Panc1 (cell line): ENCODE results near the gene GLIS1. TPM values are rescaled to one million over a fixed set of nuclear protein-coding genes. Genes with fewer than 3 reads are reported as not detected.

Experiments used
- ATAC-seq: fragments of 200-7000 bp; cut with Tn5 transposase; 2 replicates; pipeline ENCODE4 v1.9.1; 2020; ENCODE audit warnings: mild to moderate bottlenecking, moderate library complexity
- BruUV-seq: library from RNA; stranded (reverse); fragments of 400-500 nt; replicated peaks from 2 replicates; lab custom pipeline; 2021; lab: Mats Ljungman, UMichigan
- CTCF ChIA-PET: fragments of 300-600 bp; sonication (Branson Sonifier 250); formaldehyde crosslinking; loops from one replicate; lab custom pipeline; 2022; ENCODE audit warnings: antibody characterized with exemption; lab: Charles Lee
- POLR2A ChIA-PET: fragments of 300-600 bp; sonication (Branson Sonifier 250); formaldehyde crosslinking; loops from one replicate; lab custom pipeline; 2022; ENCODE audit warnings: antibody characterized with exemption; lab: Charles Lee
- DNase-seq: peaks from one replicate; pipeline ENCODE4 v3.0.0-alpha.2; 2010; ENCODE audit warnings: low read depth, low spot score
- H3K27ac ChIP-seq: 2 replicates; pipeline ENCODE4 v1.5.1; 2011; ENCODE audit warnings: mild to moderate bottlenecking, low read length, inconsistent platforms
- H3K27me3 ChIP-seq: fragments of 200-500 bp; sonication (Bioruptor generic); 2 replicates; pipeline ENCODE4 v1.6.0; 2014; ENCODE audit warnings: low read length, inconsistent platforms; ENCODE audit not compliant: control insufficient read depth, insufficient read depth
- H3K36me3 ChIP-seq: fragments of 200-500 bp; sonication (Bioruptor generic); 2 replicates; pipeline ENCODE4 v1.5.1; 2014; ENCODE audit warnings: inconsistent platforms, mild to moderate bottlenecking, low read length, moderate library complexity; ENCODE audit not compliant: control insufficient read depth, insufficient read depth
- H3K4me1 ChIP-seq: 2 replicates; pipeline ENCODE4 v1.5.1; 2011; ENCODE audit warnings: inconsistent platforms, mild to moderate bottlenecking, low read length, moderate library complexity; ENCODE audit not compliant: control insufficient read depth, insufficient read depth
- H3K4me3 ChIP-seq, 2 experiments: 2 replicates each; pipeline ENCODE4 v1.5.1; 2011 to 2012; ENCODE audit warnings: low read depth in 2 of 2, low read length in 2 of 2, mild to moderate bottlenecking in 2 of 2, inconsistent platforms in 1 of 2, moderate library complexity in 1 of 2
- H3K9me3 ChIP-seq: fragments of 200-500 bp; sonication (Bioruptor generic); 2 replicates; pipeline ENCODE4 v1.5.1; 2014; ENCODE audit warnings: low read depth, mild to moderate bottlenecking, inconsistent platforms, low read length, moderate library complexity; ENCODE audit not compliant: control insufficient read depth, insufficient read depth
- CTCF ChIP-seq: fragments of 450-650 bp; IDR thresholded peaks from 2 replicates; pipeline ENCODE4 v1.5.1; 2017; ENCODE audit warnings: mild to moderate bottlenecking
- POLR2AphosphoS5 ChIP-seq: IDR thresholded peaks from 2 replicates; pipeline ENCODE4 v1.6.1; 2012; ENCODE audit warnings: mild to moderate bottlenecking, low read depth, low read length, moderate library complexity
- SIN3A ChIP-seq: IDR thresholded peaks from 2 replicates; pipeline ENCODE4 v1.6.1; 2012; ENCODE audit warnings: low read depth, mild to moderate bottlenecking, low read length, moderate library complexity, borderline replicate concordance; ENCODE audit not compliant: insufficient read depth
- TCF7L2 ChIP-seq: IDR thresholded peaks from 2 replicates; pipeline ENCODE4 v1.6.1; 2011; ENCODE audit warnings: mild to moderate bottlenecking, low read depth, low read length, inconsistent platforms
- in situ Hi-C: cut with HindIII; loops from 2 replicates; pipeline ENCODE4 v1.10.0; 2016; ENCODE audit warnings: low sequenced_read_pairs, low pct_unique_long_range_greater_than_20kb
- intact Hi-C: fragments of 100-400 bp; cut with micrococcal nuclease; formaldehyde crosslinking; loops from one replicate; pipeline ENCODE4 v1.10.0; 2022; ENCODE audit not compliant: unreplicated experiment
- total RNA-seq: library from RNA; stranded (reverse); gene quantifications from one replicate; pipeline ENCODE4 v1.2.1, GENCODE V29; 2021; ENCODE audit not compliant: unreplicated experiment
- TF ChIP-seq, protein P1 (sequence below), 2 experiments: IDR thresholded peaks; 2 replicates each; pipeline ENCODE4 v1.6.1; 2011 to 2012; ENCODE audit warnings: low read depth in 2 of 2, control low read depth in 1 of 2, low read length in 1 of 2, mild to moderate bottlenecking in 1 of 2, moderate library complexity in 1 of 2; ENCODE audit not compliant: insufficient read depth in 1 of 2

The GLIS1 gene
- total RNA-seq, 1 experiment from 2014 or later = 0.28 TPM

DNA sequence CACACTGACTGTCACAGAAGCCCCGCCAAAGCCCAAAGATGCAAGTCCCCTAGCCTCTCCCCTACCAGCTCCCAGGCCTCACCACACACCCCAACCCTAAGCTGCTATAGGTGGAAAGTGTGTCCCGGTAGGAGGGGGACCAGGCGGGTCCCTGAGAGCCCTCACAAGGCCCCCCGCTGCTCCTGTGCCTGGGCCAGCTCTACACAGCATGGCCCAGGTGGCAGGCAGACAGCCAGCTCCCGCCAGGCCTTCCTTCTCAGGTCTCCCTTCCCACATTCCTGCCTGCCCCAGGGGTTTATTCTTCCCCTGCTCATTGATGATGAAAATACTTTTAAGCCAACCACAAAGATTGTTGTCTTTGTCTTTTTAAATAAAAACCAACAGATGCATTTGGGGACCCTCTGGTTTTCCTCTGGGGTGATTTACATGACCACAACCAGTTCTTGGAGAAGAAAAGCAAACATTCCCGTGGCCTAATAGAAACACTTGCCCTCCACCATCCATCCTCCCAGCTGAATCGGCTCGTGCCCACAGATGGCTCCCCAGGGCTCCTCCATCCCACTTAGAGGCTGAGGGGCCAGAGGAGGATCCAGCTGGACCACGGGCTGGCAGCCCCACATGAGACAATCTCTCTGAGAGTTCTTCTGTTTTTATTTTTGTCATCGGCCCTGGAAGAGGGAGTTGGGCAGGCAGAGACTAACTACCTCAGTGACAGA lies 186.7 kb downstream of the GLIS1 start:
- ATAC-seq (no peak), DNase-seq (no peak)
- H3K9me3 ChIP-seq = no peaks in the 10 kb centered on the region
- H3K4me1 ChIP-seq = no peaks in the 10 kb centered on the region
- in situ Hi-C loops (no loop called here), intact Hi-C loops (no loop called here)
- no TSS peak for BruUV-seq
- TF ChIP-seq POLR2AphosphoS5 (no peak), TCF7L2 (no peak), SIN3A (no peak)
- TF ChIP-seq, protein P1, sequence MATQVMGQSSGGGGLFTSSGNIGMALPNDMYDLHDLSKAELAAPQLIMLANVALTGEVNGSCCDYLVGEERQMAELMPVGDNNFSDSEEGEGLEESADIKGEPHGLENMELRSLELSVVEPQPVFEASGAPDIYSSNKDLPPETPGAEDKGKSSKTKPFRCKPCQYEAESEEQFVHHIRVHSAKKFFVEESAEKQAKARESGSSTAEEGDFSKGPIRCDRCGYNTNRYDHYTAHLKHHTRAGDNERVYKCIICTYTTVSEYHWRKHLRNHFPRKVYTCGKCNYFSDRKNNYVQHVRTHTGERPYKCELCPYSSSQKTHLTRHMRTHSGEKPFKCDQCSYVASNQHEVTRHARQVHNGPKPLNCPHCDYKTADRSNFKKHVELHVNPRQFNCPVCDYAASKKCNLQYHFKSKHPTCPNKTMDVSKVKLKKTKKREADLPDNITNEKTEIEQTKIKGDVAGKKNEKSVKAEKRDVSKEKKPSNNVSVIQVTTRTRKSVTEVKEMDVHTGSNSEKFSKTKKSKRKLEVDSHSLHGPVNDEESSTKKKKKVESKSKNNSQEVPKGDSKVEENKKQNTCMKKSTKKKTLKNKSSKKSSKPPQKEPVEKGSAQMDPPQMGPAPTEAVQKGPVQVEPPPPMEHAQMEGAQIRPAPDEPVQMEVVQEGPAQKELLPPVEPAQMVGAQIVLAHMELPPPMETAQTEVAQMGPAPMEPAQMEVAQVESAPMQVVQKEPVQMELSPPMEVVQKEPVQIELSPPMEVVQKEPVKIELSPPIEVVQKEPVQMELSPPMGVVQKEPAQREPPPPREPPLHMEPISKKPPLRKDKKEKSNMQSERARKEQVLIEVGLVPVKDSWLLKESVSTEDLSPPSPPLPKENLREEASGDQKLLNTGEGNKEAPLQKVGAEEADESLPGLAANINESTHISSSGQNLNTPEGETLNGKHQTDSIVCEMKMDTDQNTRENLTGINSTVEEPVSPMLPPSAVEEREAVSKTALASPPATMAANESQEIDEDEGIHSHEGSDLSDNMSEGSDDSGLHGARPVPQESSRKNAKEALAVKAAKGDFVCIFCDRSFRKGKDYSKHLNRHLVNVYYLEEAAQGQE (IDR thresholded peaks at IDR 0.05; ENCODE audit: insufficient read depth in 1 of 2, low read depth in 2 of 2, low read length in 1 of 2) = no peak
- no peak overlapping the region for H3K4me3 ChIP-seq
- no peaks in the 10 kb centered on the region for H3K36me3 ChIP-seq
- H3K27ac ChIP-seq = no peak overlapping the region
- CTCF ChIA-PET = no interaction called here
- POLR2A ChIA-PET = no interaction called here
- H3K27me3 ChIP-seq = no peaks in the 10 kb centered on the region

GRCh38 chr1:53551428-53551995 lies 187.5 kb downstream of the GLIS1 start:
- Histone ChIP-seq H3K27me3 (no peaks in the 10 kb centered on the region), H3K9me3 (no peaks in the 10 kb centered on the region), H3K36me3 (no peaks in the 10 kb centered on the region), H3K4me3 (no peak overlapping the region), H3K27ac (no peak overlapping the region), H3K4me1 (no peaks in the 10 kb centered on the region)
- ATAC-seq = no peak
- CTCF ChIA-PET = no interaction called here
- TF ChIP-seq CTCF (no peak), TCF7L2 (no peak), SIN3A (no peak), POLR2AphosphoS5 (no peak)
- TF ChIP-seq, protein P1 (IDR thresholded peaks at IDR 0.05; ENCODE audit: insufficient read depth in 1 of 2, low read depth in 2 of 2, low read length in 1 of 2) = no peak
- in situ Hi-C loops (no loop called here), intact Hi-C loops (no loop called here)
- POLR2A ChIA-PET = no interaction called here
- BruUV-seq = no TSS peak
- no peak for DNase-seq
